A549 (cell line): ENCODE measurements around the gene PRTG.

Experiments used
- HDAC2 ChIP-seq: fragments of 200-600 bp; sonication (generic); IDR thresholded peaks from 2 replicates; pipeline ENCODE4 v1.6.1; 2016
- TF ChIP-seq, protein P1 (sequence below): IDR thresholded peaks from 2 replicates; pipeline ENCODE4 v1.6.1; 2012
- TF ChIP-seq, protein P2 (sequence below): fragments of >200 bp; sonication (Bioruptor Twin); formaldehyde crosslinking; IDR thresholded peaks from 3 replicates; pipeline ENCODE4 v1.5.1; 2016

DNA sequence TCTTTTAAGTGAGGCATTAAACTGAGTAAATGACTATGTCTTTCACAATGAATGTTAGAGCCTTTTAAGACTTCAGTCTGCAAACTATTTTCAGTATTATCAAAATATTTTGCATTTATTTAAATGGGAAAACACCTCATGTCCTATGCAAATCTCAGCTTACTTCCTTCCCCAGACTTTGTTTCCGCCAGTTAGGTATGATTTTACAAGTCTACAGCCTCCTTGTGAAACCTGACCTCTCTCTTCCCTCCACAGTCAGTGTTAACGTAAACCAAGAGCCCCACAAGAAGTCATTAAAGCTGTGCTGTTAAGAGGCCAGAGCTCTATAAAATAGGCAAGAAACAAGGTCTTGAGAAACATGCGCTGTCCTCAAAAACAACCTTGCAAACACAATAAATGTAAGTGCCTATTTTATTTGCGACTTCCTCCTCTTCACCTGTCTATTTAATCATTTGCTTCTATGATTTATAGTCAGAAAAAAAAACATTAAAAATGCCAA, 48.3 kb downstream of the PRTG start:
- TF ChIP-seq, protein P1, sequence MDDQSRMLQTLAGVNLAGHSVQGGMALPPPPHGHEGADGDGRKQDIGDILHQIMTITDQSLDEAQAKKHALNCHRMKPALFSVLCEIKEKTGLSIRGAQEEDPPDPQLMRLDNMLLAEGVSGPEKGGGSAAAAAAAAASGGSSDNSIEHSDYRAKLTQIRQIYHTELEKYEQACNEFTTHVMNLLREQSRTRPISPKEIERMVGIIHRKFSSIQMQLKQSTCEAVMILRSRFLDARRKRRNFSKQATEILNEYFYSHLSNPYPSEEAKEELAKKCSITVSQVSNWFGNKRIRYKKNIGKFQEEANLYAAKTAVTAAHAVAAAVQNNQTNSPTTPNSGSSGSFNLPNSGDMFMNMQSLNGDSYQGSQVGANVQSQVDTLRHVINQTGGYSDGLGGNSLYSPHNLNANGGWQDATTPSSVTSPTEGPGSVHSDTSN, result no peak
- TF ChIP-seq, protein P2, sequence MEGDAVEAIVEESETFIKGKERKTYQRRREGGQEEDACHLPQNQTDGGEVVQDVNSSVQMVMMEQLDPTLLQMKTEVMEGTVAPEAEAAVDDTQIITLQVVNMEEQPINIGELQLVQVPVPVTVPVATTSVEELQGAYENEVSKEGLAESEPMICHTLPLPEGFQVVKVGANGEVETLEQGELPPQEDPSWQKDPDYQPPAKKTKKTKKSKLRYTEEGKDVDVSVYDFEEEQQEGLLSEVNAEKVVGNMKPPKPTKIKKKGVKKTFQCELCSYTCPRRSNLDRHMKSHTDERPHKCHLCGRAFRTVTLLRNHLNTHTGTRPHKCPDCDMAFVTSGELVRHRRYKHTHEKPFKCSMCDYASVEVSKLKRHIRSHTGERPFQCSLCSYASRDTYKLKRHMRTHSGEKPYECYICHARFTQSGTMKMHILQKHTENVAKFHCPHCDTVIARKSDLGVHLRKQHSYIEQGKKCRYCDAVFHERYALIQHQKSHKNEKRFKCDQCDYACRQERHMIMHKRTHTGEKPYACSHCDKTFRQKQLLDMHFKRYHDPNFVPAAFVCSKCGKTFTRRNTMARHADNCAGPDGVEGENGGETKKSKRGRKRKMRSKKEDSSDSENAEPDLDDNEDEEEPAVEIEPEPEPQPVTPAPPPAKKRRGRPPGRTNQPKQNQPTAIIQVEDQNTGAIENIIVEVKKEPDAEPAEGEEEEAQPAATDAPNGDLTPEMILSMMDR, result no peak
- TF ChIP-seq HDAC2, result no peak
